K562 (cell line): ENCODE results near the gene CD52. TPM values are rescaled to one million over a fixed set of nuclear protein-coding genes. Genes with fewer than 3 reads are reported as not detected.

ENCODE experiments used
- CSDE1 ChIP-seq, 2 experiments: fragments of 450-650 bp; IDR thresholded peaks; 2 replicates each; pipeline ENCODE4 v1.6.1; 2016; ENCODE audit warnings: mild to moderate bottlenecking in 1 of 2
- MEF2D ChIP-seq: conservative IDR thresholded peaks from 2 replicates; pipeline ENCODE4 v1.6.1; 2016; ENCODE audit warnings: low read depth, missing genetic modification characterization, missing compliant biosample characterization
- NFATC3 ChIP-seq: fragments of 450-650 bp; IDR thresholded peaks from 2 replicates; pipeline ENCODE4 v1.6.1; 2017; ENCODE audit warnings: mild to moderate bottlenecking
- NR2F6 ChIP-seq: fragments of 450-650 bp; formaldehyde crosslinking; IDR thresholded peaks from 2 replicates; pipeline ENCODE4 v1.4.0; 2020; ENCODE audit warnings: mild to moderate bottlenecking
- POLR2AphosphoS5 ChIP-seq: IDR thresholded peaks from 2 replicates; pipeline ENCODE4 v1.6.1; 2011; ENCODE audit warnings: mild to moderate bottlenecking, low read depth, low read length, moderate library complexity; ENCODE audit not compliant: control insufficient read depth, insufficient read depth
- SIRT6 ChIP-seq: IDR thresholded peaks from one replicate; pipeline ENCODE4 v1.6.1; 2012; ENCODE audit warnings: low read depth, mild to moderate bottlenecking, control low read depth, inconsistent platforms, low read length, moderate library complexity
- ZNF134 ChIP-seq: fragments of 250-450 bp; sonication (Bioruptor Pico); conservative IDR thresholded peaks from 2 replicates; pipeline ENCODE4 v1.4.0; 2020
- ZNF586 ChIP-seq: fragments of 450-650 bp; formaldehyde crosslinking; conservative IDR thresholded peaks from 2 replicates; pipeline ENCODE4 v1.4.0; 2020; ENCODE audit warnings: mild to moderate bottlenecking, moderate library complexity
- polyA plus RNA-seq, 8 experiments: library from polyadenylated mRNA; depleted of rRNA in 4 of 8; stranded (reverse) in 5 of 8; unstranded in 3 of 8; fragments of >200 nt; fragmentation: Nextera tagmentation in 2 of 8; fragmentation: Illumina TruSeq in 1 of 8; extraction: Ambion mirVana in 2 of 8; extraction: Trizol in 1 of 8; gene quantifications; 2 replicates each; pipeline versions ENCODE4 v1.2.1 to v1.2.3, GENCODE V29; 2011 to 2014; ENCODE audit warnings: inconsistent platforms in 1 of 8, missing spikeins in 1 of 8
- total RNA-seq, 7 experiments: library from RNA; depleted of rRNA in 6 of 7; stranded (reverse); fragments of >200 nt in 6 of 7; fragmentation: Illumina TruSeq in 2 of 7; extraction: Trizol in 2 of 7; gene quantifications; 2 replicates each; pipeline versions ENCODE4 v1.2.1 to v1.2.3, GENCODE V29; 2011 to 2021; ENCODE audit warnings: low replicate concordance in 1 of 7
- TF ChIP-seq, protein P1 (sequence below): fragments of 250-450 bp; sonication (Bioruptor Pico); IDR thresholded peaks from 2 replicates; pipeline ENCODE4 v1.4.0; 2020
- TF ChIP-seq, protein P2 (sequence below): fragments of 200-600 bp; sonication (generic); IDR thresholded peaks from one replicate; pipeline ENCODE4 v1.6.1; 2012; ENCODE audit warnings: mild to moderate bottlenecking, low read depth, low read length, inconsistent platforms

CD52 gene
- total and polyA plus RNA-seq, 9 of the 15 experiments (the other 6 are each of a cell fraction or from before 2014, with no cell fraction given): 34.9 to 488 (median 173) TPM

DNA sequence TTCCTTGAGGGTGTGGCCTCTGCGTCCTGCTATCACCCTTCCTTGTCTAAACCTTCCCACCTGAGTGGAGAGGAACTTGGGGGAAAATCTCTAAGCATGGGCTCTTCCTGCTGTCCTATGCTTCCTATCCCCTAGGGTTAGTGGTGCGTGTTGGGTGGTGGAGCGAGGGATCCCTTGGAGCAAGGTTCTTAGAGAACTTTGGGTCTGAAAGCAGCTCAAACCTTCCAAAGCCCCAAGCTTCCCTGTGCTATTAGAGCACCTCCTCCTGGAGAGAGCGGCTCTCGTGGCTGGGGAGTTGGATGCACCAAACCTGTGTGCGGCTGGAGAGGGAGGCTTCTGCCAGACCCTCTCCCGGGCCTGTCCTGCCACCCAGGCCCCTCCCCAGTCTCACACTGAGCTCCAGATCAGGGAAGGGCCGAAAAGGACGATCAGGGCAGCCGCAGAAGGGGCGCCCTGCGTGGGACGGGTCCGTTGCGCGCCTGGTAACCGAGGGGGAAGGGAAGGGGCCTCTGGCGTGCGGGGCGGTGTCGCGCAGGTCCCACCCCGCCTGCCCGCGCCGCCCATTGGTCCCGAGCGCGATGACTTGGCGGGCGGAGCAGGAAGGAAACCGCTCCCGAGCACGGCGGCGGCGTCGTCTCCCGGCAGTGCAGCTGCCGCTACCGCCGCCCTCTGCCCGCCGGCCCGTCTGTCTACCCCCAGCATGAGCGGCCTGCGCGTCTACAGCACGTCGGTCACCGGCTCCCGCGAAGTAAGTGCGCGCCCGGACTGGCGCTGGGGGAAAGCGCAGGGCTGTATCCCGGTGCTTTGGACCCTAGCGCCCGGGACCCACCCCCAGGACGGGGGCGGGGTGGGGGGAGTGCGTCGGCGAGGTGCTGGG is 38.1 kb upstream of the CD52 start, which contains the start of gene SH3BGRL3 (continued):
- TF ChIP-seq, protein P1, sequence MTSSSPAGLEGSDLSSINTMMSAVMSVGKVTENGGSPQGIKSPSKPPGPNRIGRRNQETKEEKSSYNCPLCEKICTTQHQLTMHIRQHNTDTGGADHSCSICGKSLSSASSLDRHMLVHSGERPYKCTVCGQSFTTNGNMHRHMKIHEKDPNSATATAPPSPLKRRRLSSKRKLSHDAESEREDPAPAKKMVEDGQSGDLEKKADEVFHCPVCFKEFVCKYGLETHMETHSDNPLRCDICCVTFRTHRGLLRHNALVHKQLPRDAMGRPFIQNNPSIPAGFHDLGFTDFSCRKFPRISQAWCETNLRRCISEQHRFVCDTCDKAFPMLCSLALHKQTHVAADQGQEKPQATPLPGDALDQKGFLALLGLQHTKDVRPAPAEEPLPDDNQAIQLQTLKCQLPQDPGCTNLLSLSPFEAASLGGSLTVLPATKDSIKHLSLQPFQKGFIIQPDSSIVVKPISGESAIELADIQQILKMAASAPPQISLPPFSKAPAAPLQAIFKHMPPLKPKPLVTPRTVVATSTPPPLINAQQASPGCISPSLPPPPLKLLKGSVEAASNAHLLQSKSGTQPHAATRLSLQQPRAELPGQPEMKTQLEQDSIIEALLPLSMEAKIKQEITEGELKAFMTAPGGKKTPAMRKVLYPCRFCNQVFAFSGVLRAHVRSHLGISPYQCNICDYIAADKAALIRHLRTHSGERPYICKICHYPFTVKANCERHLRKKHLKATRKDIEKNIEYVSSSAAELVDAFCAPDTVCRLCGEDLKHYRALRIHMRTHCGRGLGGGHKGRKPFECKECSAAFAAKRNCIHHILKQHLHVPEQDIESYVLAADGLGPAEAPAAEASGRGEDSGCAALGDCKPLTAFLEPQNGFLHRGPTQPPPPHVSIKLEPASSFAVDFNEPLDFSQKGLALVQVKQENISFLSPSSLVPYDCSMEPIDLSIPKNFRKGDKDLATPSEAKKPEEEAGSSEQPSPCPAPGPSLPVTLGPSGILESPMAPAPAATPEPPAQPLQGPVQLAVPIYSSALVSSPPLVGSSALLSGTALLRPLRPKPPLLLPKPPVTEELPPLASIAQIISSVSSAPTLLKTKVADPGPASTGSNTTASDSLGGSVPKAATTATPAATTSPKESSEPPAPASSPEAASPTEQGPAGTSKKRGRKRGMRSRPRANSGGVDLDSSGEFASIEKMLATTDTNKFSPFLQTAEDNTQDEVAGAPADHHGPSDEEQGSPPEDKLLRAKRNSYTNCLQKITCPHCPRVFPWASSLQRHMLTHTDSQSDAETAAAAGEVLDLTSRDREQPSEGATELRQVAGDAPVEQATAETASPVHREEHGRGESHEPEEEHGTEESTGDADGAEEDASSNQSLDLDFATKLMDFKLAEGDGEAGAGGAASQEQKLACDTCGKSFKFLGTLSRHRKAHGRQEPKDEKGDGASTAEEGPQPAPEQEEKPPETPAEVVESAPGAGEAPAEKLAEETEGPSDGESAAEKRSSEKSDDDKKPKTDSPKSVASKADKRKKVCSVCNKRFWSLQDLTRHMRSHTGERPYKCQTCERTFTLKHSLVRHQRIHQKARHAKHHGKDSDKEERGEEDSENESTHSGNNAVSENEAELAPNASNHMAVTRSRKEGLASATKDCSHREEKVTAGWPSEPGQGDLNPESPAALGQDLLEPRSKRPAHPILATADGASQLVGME (CRISPR knock-in tag): no peak; the same call in 1 of the 2 replicates
- TF ChIP-seq ZNF134 (CRISPR knock-in tag) (no peak), MEF2D (peak; percentile 10; the same call in 1 of the 2 replicates), POLR2AphosphoS5 (peak; percentile 21; the same call in 1 of the 2 replicates), ZNF586 (CRISPR knock-in tag) (no peak), SIRT6 (peak; percentile 48), NFATC3 (no peak), NR2F6 (CRISPR knock-in tag) (no peak), CSDE1 (IDR thresholded peaks at IDR 0.05) (no peak)
- TF ChIP-seq, protein P2, sequence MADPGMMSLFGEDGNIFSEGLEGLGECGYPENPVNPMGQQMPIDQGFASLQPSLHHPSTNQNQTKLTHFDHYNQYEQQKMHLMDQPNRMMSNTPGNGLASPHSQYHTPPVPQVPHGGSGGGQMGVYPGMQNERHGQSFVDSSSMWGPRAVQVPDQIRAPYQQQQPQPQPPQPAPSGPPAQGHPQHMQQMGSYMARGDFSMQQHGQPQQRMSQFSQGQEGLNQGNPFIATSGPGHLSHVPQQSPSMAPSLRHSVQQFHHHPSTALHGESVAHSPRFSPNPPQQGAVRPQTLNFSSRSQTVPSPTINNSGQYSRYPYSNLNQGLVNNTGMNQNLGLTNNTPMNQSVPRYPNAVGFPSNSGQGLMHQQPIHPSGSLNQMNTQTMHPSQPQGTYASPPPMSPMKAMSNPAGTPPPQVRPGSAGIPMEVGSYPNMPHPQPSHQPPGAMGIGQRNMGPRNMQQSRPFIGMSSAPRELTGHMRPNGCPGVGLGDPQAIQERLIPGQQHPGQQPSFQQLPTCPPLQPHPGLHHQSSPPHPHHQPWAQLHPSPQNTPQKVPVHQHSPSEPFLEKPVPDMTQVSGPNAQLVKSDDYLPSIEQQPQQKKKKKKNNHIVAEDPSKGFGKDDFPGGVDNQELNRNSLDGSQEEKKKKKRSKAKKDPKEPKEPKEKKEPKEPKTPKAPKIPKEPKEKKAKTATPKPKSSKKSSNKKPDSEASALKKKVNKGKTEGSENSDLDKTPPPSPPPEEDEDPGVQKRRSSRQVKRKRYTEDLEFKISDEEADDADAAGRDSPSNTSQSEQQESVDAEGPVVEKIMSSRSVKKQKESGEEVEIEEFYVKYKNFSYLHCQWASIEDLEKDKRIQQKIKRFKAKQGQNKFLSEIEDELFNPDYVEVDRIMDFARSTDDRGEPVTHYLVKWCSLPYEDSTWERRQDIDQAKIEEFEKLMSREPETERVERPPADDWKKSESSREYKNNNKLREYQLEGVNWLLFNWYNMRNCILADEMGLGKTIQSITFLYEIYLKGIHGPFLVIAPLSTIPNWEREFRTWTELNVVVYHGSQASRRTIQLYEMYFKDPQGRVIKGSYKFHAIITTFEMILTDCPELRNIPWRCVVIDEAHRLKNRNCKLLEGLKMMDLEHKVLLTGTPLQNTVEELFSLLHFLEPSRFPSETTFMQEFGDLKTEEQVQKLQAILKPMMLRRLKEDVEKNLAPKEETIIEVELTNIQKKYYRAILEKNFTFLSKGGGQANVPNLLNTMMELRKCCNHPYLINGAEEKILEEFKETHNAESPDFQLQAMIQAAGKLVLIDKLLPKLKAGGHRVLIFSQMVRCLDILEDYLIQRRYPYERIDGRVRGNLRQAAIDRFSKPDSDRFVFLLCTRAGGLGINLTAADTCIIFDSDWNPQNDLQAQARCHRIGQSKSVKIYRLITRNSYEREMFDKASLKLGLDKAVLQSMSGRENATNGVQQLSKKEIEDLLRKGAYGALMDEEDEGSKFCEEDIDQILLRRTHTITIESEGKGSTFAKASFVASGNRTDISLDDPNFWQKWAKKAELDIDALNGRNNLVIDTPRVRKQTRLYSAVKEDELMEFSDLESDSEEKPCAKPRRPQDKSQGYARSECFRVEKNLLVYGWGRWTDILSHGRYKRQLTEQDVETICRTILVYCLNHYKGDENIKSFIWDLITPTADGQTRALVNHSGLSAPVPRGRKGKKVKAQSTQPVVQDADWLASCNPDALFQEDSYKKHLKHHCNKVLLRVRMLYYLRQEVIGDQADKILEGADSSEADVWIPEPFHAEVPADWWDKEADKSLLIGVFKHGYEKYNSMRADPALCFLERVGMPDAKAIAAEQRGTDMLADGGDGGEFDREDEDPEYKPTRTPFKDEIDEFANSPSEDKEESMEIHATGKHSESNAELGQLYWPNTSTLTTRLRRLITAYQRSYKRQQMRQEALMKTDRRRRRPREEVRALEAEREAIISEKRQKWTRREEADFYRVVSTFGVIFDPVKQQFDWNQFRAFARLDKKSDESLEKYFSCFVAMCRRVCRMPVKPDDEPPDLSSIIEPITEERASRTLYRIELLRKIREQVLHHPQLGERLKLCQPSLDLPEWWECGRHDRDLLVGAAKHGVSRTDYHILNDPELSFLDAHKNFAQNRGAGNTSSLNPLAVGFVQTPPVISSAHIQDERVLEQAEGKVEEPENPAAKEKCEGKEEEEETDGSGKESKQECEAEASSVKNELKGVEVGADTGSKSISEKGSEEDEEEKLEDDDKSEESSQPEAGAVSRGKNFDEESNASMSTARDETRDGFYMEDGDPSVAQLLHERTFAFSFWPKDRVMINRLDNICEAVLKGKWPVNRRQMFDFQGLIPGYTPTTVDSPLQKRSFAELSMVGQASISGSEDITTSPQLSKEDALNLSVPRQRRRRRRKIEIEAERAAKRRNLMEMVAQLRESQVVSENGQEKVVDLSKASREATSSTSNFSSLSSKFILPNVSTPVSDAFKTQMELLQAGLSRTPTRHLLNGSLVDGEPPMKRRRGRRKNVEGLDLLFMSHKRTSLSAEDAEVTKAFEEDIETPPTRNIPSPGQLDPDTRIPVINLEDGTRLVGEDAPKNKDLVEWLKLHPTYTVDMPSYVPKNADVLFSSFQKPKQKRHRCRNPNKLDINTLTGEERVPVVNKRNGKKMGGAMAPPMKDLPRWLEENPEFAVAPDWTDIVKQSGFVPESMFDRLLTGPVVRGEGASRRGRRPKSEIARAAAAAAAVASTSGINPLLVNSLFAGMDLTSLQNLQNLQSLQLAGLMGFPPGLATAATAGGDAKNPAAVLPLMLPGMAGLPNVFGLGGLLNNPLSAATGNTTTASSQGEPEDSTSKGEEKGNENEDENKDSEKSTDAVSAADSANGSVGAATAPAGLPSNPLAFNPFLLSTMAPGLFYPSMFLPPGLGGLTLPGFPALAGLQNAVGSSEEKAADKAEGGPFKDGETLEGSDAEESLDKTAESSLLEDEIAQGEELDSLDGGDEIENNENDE: no peak
